Activated CD8-positive, alpha-beta memory T cell treated with anti-CD3 and anti-CD28 coated beads for 24 hours (primary cell): ENCODE results near the gene FAT2.

Experiments used
- DNase-seq: peaks from one replicate; pipeline ENCODE4 v3.0.0-alpha.2; 2020

Gene FAT2

DNA sequence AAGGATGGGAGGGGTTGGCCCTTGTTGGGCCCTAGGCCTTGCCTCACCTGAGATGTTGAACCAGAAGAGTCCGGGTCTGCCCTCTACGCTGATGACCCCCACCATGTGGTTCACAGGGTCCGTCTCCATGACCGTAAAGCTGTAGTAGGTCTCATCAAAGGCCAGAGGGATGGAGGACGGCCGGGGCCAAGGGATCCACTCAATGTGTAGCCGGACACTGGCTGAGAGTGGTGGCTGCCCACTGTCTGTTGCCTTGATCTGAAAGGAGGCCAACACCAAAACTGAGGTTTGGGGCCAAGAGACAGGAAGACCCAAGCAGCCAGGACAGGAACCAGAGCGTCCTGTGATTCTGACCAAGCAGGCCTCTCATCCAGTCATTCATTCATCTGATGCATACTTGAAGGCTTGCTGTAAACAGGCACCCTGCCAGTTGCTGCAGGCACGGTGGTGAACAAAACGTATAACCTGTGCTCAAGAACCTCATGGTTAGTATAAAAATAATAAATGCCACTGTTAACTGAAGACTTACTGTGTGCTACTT lies 37.9 kb downstream of the FAT2 start:
- no peak for DNase-seq

DNA sequence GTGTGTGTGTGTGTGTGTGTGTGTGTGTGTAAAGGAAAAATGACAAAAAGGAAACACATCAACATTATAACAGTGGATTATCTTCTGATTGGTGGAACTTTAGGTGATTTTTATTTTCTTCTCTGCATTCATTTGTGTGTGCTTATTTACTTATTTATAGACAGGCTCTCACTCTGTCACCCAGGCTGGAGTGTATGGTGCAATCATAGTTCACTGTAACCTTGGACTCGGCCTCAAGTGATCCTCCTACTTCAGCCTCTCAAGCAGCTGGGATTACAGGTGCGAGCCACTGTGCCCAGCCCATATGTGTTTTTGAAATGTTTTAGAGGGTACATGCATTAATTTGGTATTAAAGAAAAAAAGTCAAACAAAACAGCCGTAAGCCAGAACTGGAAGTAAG lies 39.1 kb downstream of the FAT2 start:
- no peak for DNase-seq

DNA sequence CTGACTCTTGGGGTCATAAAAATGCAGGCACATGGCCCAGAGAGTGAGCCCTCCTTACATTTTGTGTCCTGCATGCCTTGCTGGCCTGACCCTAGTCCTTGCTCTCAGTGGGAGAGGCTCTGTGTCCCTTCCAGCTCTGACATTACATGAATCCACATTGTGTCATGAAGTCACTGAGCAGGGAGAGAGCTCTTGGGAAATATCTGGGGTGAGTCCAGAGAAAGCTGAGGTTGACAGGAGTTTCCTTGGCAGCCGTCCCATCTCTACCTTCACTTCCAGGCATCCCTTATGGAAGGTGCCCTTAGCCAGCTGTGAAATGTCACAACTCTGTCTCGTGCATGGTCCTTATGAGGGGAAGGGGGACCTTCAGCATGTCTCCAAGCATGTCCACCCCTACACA lies 41.0 kb downstream of the FAT2 start:
- no peak for DNase-seq

DNA sequence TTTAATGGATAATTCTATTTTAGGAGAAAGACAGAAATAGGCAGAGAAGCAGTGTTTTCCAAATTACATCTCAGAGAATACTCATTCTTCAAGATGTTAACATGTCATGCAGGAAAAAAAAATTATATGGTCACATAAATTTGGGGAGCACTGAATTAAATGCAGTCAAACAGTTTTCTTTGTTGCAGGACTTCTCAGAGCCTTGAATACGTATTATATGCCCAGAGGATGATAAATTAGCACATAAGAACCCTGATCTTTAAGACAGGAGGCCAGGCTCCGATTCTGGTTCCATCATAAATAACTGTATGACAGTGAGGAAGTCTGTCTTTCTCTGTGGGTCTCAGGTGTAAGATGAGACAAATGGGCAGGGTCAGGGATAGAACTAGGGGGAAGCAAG lies 41.4 kb downstream of the FAT2 start:
- DNase-seq = no peak

DNA sequence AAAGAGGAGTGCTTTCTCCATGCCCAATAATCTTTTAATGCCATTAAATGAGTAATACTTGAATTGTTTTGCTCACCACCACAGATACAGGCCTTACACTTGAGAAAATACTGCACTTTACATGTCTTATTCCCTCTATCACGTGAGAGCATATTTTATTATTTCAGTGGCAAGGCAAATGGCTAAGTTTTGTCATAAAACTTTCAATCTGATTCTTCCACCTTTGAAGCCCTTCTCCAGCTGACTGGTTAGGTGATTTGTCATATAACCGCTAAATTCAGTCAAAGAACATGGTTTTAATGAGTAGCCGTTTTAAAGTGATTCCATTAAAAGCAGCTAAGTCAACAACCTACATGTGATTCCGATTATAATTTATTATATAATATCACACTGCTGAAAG lies 43.8 kb downstream of the FAT2 start:
- no peak for DNase-seq

DNA sequence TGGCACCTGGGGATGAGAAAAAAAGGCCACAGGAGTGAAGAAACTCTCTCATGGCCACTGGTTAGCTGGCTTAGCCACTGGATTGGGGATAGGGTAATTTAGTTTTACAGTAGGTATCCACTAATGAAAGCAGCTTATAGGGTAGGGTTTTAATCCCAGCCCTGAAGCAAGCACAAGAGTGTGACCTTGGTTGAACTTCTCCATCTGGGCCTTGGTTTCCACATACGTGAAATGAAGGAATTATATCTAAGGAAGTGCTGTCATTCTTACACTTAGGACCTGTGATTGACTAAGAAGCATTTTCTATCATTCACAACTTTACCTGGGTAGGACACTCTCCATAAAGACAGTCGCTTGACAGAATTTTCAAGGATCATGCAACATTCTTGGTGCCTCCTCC lies 49.6 kb downstream of the FAT2 start:
- no peak for DNase-seq
